ENCODE data around the gene AGTPBP1.

GRCh38 chr9:85742597-85742936, 813 bp upstream of the AGTPBP1 start:
- TF ChIP-seq SUZ12 (IDR thresholded peaks at IDR 0.05; ENCODE audit: extremely low read depth, insufficient read depth, insufficient read length) (no peak), YY1 (IDR thresholded peaks at IDR 0.05; ENCODE audit: insufficient read depth, insufficient read length) (no peak)
